GM12864 (cell line): Measurements from ENCODE around the gene NFU1.

Experiments
- DNase-seq: peaks from one replicate; pipeline ENCODE4 v3.0.0-alpha.2; 2011; ENCODE audit warnings: low read depth
- H3K4me3 ChIP-seq: 2 replicates; pipeline ENCODE4 v1.5.1; 2011; ENCODE audit warnings: mild to moderate bottlenecking, low read depth, low read length, control low read depth
- CTCF ChIP-seq: IDR thresholded peaks from 2 replicates; pipeline ENCODE4 v1.5.1; 2011; ENCODE audit warnings: low read depth, mild to moderate bottlenecking, moderate library complexity, low read length, control low read depth, inconsistent platforms; ENCODE audit errors: missing control alignments

Gene NFU1

DNA sequence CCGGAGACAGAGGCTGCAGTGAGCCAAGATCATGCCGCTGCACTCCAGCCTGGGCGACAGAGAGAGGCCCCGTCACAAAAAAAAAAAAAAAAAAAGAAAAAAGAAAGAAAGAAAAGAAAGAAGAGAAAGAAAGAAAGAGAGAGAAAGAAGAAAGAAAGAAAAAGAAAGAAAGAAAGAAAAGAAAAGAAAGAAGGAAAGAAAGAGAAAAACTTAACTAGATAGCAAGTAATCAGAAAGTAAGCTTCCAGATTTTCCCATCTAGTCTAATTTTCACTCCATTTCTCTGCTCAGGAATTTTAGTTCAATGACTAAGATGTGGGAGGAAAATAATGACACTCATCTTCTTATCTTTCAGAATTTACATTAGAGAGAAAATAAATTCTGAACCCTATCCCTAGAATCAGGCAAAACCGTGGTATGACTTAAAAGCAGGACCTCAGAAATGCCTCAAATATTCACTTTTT lies 52.6 kb downstream of the NFU1 start:
- TF ChIP-seq CTCF: no peak
- no peak overlapping the region; the same call in 1 of the 2 replicates for H3K4me3 ChIP-seq
- no peak for DNase-seq

GRCh38 chr2:69383176-69383812 lies 53.9 kb downstream of the NFU1 start:
- no peak for DNase-seq
- TF ChIP-seq CTCF: no peak
- no peak overlapping the region; the same call in 1 of the 2 replicates for H3K4me3 ChIP-seq

GRCh38 chr2:69382547-69382946 lies 54.7 kb downstream of the NFU1 start:
- no peak overlapping the region for H3K4me3 ChIP-seq
- DNase-seq: no peak
- no peak for TF ChIP-seq CTCF

DNA sequence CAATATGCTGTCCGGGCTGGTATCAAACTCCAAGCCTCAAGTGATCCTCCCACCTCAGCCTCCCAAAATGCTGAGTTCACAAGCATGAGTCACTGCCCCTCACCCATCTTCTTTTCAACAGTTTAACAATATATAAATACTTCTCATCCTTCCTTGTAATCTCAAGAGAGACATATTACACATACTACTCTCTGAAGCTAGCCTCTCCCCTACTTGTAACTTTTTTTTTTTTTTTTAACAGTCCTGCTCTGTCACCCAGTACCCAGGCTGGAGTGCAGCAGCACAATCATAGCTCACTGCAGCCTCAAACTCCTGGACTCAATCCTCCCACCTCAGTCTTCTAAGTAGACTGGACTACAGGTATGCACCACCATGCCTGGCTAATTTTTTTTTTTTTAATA lies 55.9 kb downstream of the NFU1 start:
- no peak for DNase-seq
- H3K4me3 ChIP-seq: no peak overlapping the region
- no peak for TF ChIP-seq CTCF

GRCh38 chr2:69380072-69380917 lies 56.9 kb downstream of the NFU1 start:
- no peak for DNase-seq
- TF ChIP-seq CTCF: no peak
- H3K4me3 ChIP-seq: no peak overlapping the region

- DNase-seq: no peak
- H3K4me3 ChIP-seq: no peak overlapping the region
- TF ChIP-seq CTCF: no peak
Observed at GRCh38 chr2:69376403-69376802, 60.8 kb downstream of the NFU1 start.
